Caco-2 (cell line): ENCODE measurements around the gene FLNA. TPM values are rescaled to one million over a fixed set of nuclear protein-coding genes. Genes with fewer than 3 reads are reported as not detected.

Experiments used
- BruUV-seq: library from RNA; stranded (reverse); fragments of 400-500 nt; replicated peaks from 2 replicates; lab custom pipeline; 2021; lab: Mats Ljungman, UMichigan
- CTCF ChIA-PET: fragments of 300-600 bp; sonication (Branson Sonifier 250); formaldehyde crosslinking; loops from one replicate; lab custom pipeline; 2022; ENCODE audit warnings: antibody characterized with exemption; lab: Charles Lee
- POLR2A ChIA-PET: fragments of 300-600 bp; sonication (Branson Sonifier 250); formaldehyde crosslinking; loops from one replicate; lab custom pipeline; 2022; ENCODE audit warnings: antibody characterized with exemption; lab: Charles Lee
- DNase-seq, 2 experiments: peaks; one replicate each; pipeline versions ENCODE4 v3.0.0 to v3.0.0-alpha.2; 2020 to 2022
- H3K27me3 ChIP-seq: replicated peaks from 2 replicates; pipeline ENCODE4 v1.6.0; 2011; ENCODE audit warnings: low read length; ENCODE audit not compliant: control insufficient read depth, insufficient read depth
- H3K36me3 ChIP-seq: 2 replicates; pipeline ENCODE4 v1.5.1; 2011; ENCODE audit warnings: low read length; ENCODE audit not compliant: control insufficient read depth, insufficient read depth
- H3K4me1 ChIP-seq: fragments of 250-450 bp; sonication (Bioruptor Pico); 2 replicates; pipeline ENCODE4 v1.5.1; 2020; ENCODE audit warnings: mild to moderate bottlenecking
- H3K4me3 ChIP-seq: 2 replicates; pipeline ENCODE4 v1.5.1; 2011; ENCODE audit warnings: low read depth, mild to moderate bottlenecking, control low read depth, low read length
- H3K9me3 ChIP-seq: fragments of 250-450 bp; sonication (Bioruptor Pico); 2 replicates; pipeline ENCODE4 v1.5.1; 2020; ENCODE audit warnings: mild to moderate bottlenecking, moderate library complexity
- H3K27ac Mint-ChIP-seq: one replicate; pipeline ENCODE4 v1.8.0; 2022; ENCODE audit warnings: mixed read lengths; ENCODE audit not compliant: unreplicated experiment
- H3K27me3 Mint-ChIP-seq: one replicate; pipeline ENCODE4 v1.8.0; 2022; ENCODE audit warnings: mixed read lengths; ENCODE audit not compliant: insufficient read depth, unreplicated experiment
- H3K36me3 Mint-ChIP-seq: one replicate; pipeline ENCODE4 v1.8.0; 2022; ENCODE audit warnings: mild to moderate bottlenecking, mixed read lengths; ENCODE audit not compliant: insufficient read depth, unreplicated experiment
- H3K4me1 Mint-ChIP-seq: one replicate; pipeline ENCODE4 v1.8.0; 2022; ENCODE audit warnings: low read depth, mixed read lengths; ENCODE audit not compliant: unreplicated experiment
- H3K4me3 Mint-ChIP-seq: one replicate; pipeline ENCODE4 v1.8.0; 2022; ENCODE audit warnings: mild to moderate bottlenecking, moderate library complexity, mixed read lengths; ENCODE audit not compliant: unreplicated experiment
- H3K9me3 Mint-ChIP-seq: one replicate; pipeline ENCODE4 v1.8.0; 2022; ENCODE audit warnings: mixed read lengths; ENCODE audit not compliant: unreplicated experiment
- intact Hi-C: fragments of 100-400 bp; cut with micrococcal nuclease; formaldehyde crosslinking; loops from one replicate; pipeline ENCODE4 v1.10.0; 2022; ENCODE audit not compliant: unreplicated experiment
- total RNA-seq: library from RNA; stranded (reverse); gene quantifications from 2 replicates; pipeline ENCODE4 v1.2.3, GENCODE V29; 2022
- TF ChIP-seq, protein P1 (sequence below), 2 experiments: fragments of 200-600 bp in 1 of 2; IDR thresholded peaks; 1 replicate in 1 of 2; 2 replicates in 1 of 2; pipeline versions ENCODE4 v1.5.1 to v1.8.0; 2011 to 2022; ENCODE audit warnings: antibody characterized with exemption in 1 of 2, control low read depth in 1 of 2, inconsistent platforms in 1 of 2, low read depth in 1 of 2, low read length in 1 of 2, mild to moderate bottlenecking in 1 of 2, moderate library complexity in 1 of 2; ENCODE audit not compliant: insufficient read depth in 1 of 2, severe bottlenecking in 1 of 2, unreplicated experiment in 1 of 2

Gene FLNA
- total RNA-seq, 1 experiment from 2014 or later: 546 TPM

GRCh38 chrX:154412468-154412867 lies 38.0 kb upstream of the FLNA start:
- no peaks in the 10 kb centered on the region for H3K27me3 Mint-ChIP-seq
- intact Hi-C loops: no loop called here
- TF ChIP-seq, protein P1, sequence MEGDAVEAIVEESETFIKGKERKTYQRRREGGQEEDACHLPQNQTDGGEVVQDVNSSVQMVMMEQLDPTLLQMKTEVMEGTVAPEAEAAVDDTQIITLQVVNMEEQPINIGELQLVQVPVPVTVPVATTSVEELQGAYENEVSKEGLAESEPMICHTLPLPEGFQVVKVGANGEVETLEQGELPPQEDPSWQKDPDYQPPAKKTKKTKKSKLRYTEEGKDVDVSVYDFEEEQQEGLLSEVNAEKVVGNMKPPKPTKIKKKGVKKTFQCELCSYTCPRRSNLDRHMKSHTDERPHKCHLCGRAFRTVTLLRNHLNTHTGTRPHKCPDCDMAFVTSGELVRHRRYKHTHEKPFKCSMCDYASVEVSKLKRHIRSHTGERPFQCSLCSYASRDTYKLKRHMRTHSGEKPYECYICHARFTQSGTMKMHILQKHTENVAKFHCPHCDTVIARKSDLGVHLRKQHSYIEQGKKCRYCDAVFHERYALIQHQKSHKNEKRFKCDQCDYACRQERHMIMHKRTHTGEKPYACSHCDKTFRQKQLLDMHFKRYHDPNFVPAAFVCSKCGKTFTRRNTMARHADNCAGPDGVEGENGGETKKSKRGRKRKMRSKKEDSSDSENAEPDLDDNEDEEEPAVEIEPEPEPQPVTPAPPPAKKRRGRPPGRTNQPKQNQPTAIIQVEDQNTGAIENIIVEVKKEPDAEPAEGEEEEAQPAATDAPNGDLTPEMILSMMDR (IDR thresholded peaks at IDR 0.05; ENCODE audit: insufficient read depth in 1 of 2, low read depth in 1 of 2, low read length in 1 of 2, severe bottlenecking in 1 of 2, unreplicated experiment in 1 of 2): no peak
- no peaks in the 10 kb centered on the region for H3K9me3 ChIP-seq
- POLR2A ChIA-PET: interaction anchor here (0.5 to 1.2 kb wide), 2 partner anchors 39 to 78 kb away, joined by 3 to 4 read pairs; partner anchors contain the start of gene SLC10A3
- peaks cover 5% of the 10 kb centered on the region; the same call in 1 of the 2 replicates for H3K4me1 ChIP-seq
- no peaks in the 10 kb centered on the region for H3K9me3 Mint-ChIP-seq
- H3K27ac Mint-ChIP-seq: no peak overlapping the region
- CTCF ChIA-PET: interaction anchor here (0.9 kb wide), 1 partner anchor 39 kb away, joined by 6 read pairs; no protein-coding TSS in a partner anchor
- H3K4me1 Mint-ChIP-seq: peaks cover 7% of the 10 kb centered on the region
- BruUV-seq: no TSS peak
- H3K27me3 ChIP-seq: no peaks in the 10 kb centered on the region
- peak overlapping the region; percentile 79 for H3K4me3 Mint-ChIP-seq
- H3K36me3 Mint-ChIP-seq: peaks cover 5% of the 10 kb centered on the region
- no peaks in the 10 kb centered on the region for H3K36me3 ChIP-seq
- DNase-seq: no peak
- H3K4me3 ChIP-seq: peak overlapping the region; percentile 73; the same call in 1 of the 2 replicates

DNA sequence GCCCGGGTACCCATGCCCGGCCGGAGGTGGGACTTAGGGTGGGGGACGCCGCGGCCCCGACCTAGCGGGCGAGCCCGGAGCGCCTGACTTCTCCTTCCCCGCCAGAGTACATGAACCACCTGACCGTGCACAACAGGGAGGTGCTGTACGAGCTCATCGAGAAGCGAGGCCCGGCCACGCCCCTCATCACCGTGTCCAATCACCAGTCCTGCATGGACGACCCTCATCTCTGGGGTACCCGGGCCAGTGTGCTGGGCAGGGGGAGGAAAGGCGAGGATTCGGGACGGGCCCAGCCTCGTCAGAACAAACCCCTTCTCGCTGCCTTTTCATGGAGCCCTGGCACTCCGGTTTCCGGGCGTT lies 37.5 kb upstream of the FLNA start:
- H3K4me1 Mint-ChIP-seq: peaks cover 7% of the 10 kb centered on the region
- TF ChIP-seq, protein P1 (IDR thresholded peaks at IDR 0.05; ENCODE audit: insufficient read depth in 1 of 2, low read depth in 1 of 2, low read length in 1 of 2, severe bottlenecking in 1 of 2, unreplicated experiment in 1 of 2): no peak
- ChIA-PET CTCF (interaction anchor here (0.5 to 0.9 kb wide), 4 partner anchors 13 to 112 kb away, joined by 3 to 6 read pairs (median 3); partner anchors contain the start of gene SLC10A3), POLR2A (interaction anchor here (0.5 to 1.2 kb wide), 2 partner anchors 39 to 79 kb away, joined by 3 to 4 read pairs; partner anchors contain the start of gene SLC10A3)
- BruUV-seq: no TSS peak
- Histone ChIP-seq H3K4me1 (peaks cover 5% of the 10 kb centered on the region; the same call in 1 of the 2 replicates), H3K4me3 (peak overlapping the region; percentile 73), H3K36me3 (no peaks in the 10 kb centered on the region), H3K27me3 (no peaks in the 10 kb centered on the region), H3K9me3 (no peaks in the 10 kb centered on the region)
- no peaks in the 10 kb centered on the region for H3K9me3 Mint-ChIP-seq
- H3K4me3 Mint-ChIP-seq: peak overlapping the region; percentile 79
- no peak overlapping the region for H3K27ac Mint-ChIP-seq
- intact Hi-C loops: loop anchor here (1.0 kb wide), 1 partner anchor 16 kb away; the partner anchor contains the start of gene ATP6AP1
- peak; percentile 43 to 48 for DNase-seq
- peaks cover 5% of the 10 kb centered on the region for H3K36me3 Mint-ChIP-seq
- H3K27me3 Mint-ChIP-seq: no peaks in the 10 kb centered on the region

GRCh38 chrX:154409222-154409871 lies 34.9 kb upstream of the FLNA start, which contains the start of gene DNASE1L1:
Gene DNASE1L1, minus strand, starts transcription at chrX:154409254. Its CDS starts 3,686 bp downstream, at chrX:154405568.
- H3K9me3 Mint-ChIP-seq: no peaks in the 10 kb centered on the region
- no TSS peak for BruUV-seq
- peak within 1 kb of the TSS; percentile 22 for H3K4me3 Mint-ChIP-seq
- peak; percentile 79 to 87 for DNase-seq
- H3K27me3 Mint-ChIP-seq: no peaks in the 10 kb centered on the region
- TF ChIP-seq, protein P1 (IDR thresholded peaks at IDR 0.05; ENCODE audit: insufficient read depth in 1 of 2, low read depth in 1 of 2, low read length in 1 of 2, severe bottlenecking in 1 of 2, unreplicated experiment in 1 of 2): no peak
- Histone ChIP-seq H3K4me3 (peak within 1 kb of the TSS; percentile 22), H3K4me1 (peaks cover 5% of the 10 kb centered on the region; the same call in 1 of the 2 replicates), H3K36me3 (no peaks in the 10 kb centered on the region), H3K9me3 (no peaks in the 10 kb centered on the region), H3K27me3 (no peaks in the 10 kb centered on the region)
- no peak within 1 kb of the TSS for H3K27ac Mint-ChIP-seq
- intact Hi-C loops: no loop called here
- H3K36me3 Mint-ChIP-seq: peaks cover 5% of the 10 kb centered on the region
- POLR2A ChIA-PET: interaction anchor here (1.1 kb wide), 1 partner anchor 12 kb away, joined by 3 read pairs; no protein-coding TSS in a partner anchor
- CTCF ChIA-PET: interaction anchor here (0.8 kb wide), 1 partner anchor 81 kb away, joined by 4 read pairs; the partner anchor contains the start of gene SLC10A3
- peaks cover 7% of the 10 kb centered on the region for H3K4me1 Mint-ChIP-seq
